ENCODE data around the gene TNS4. TPM values are rescaled to one million over a fixed set of nuclear protein-coding genes. Genes with fewer than 3 reads are reported as not detected.

Gene TNS4
- total RNA-seq, 2 donors from 2014 or later, result 0.89 to 2.5 TPM

GRCh38 chr17:40452921-40453378 is 48.5 kb downstream of the TNS4 start:
- Mint-ChIP-seq H3K27ac (no peak overlapping the region), H3K4me3 (no peak overlapping the region), H3K4me1 (peaks cover 10% of the 10 kb centered on the region), H3K9me3 (no peaks in the 10 kb centered on the region), H3K36me3 (ENCODE audit: low read depth) (peaks cover 36% of the 10 kb centered on the region), H3K27me3 (ENCODE audit: insufficient read depth) (no peaks in the 10 kb centered on the region)
- H3K36me3 ChIP-seq (ENCODE audit: control insufficient read depth, insufficient read depth, low read length), result no peaks in the 10 kb centered on the region
- H3K27ac ChIP-seq (ENCODE audit: low read depth, low read length), result no peak overlapping the region
- no peak for DNase-seq
- no peaks in the 10 kb centered on the region for H3K9me3 ChIP-seq (ENCODE audit: control insufficient read depth, low read length)
- no peak overlapping the region for H3K9ac ChIP-seq (ENCODE audit: extremely low read depth, low read length, poor library complexity, severe bottlenecking)
- no peak overlapping the region for H3K4me3 ChIP-seq (ENCODE audit: low read length)
- peaks cover 3% of the 10 kb centered on the region for H3K4me1 ChIP-seq (ENCODE audit: control insufficient read depth, insufficient read depth, low read length)
- 92 to 98% methylated on average over 7 to 15 of the region's 15 CpGs for WGBS, 2 experiments (ENCODE audit: insufficient coverage in 1 of 2, insufficient read length in 1 of 2)
- no peaks in the 10 kb centered on the region for H3K27me3 ChIP-seq (ENCODE audit: control insufficient read depth, insufficient read depth, low read length, poor library complexity, severe bottlenecking)
- TF ChIP-seq CTCF (conservative IDR thresholded peaks at IDR 0.05), result no peak

- Histone ChIP-seq H3K27ac (ENCODE audit: low read depth, low read length) (no peak overlapping the region), H3K4me1 (ENCODE audit: control insufficient read depth, insufficient read depth, low read length) (no peaks in the 10 kb centered on the region), H3K27me3 (ENCODE audit: control insufficient read depth, insufficient read depth, low read length, poor library complexity, severe bottlenecking) (no peaks in the 10 kb centered on the region), H3K9ac (ENCODE audit: extremely low read depth, low read length, poor library complexity, severe bottlenecking) (no peak overlapping the region), H3K9me3 (ENCODE audit: control insufficient read depth, low read length) (no peaks in the 10 kb centered on the region), H3K36me3 (ENCODE audit: control insufficient read depth, insufficient read depth, low read length) (no peaks in the 10 kb centered on the region), H3K4me3 (ENCODE audit: low read length) (no peak overlapping the region)
- WGBS, 2 experiments (ENCODE audit: insufficient coverage in 1 of 2, insufficient read length in 1 of 2), result 92 to 100% methylated on average over 2 to 7 of the region's 7 CpGs
- Mint-ChIP-seq H3K27me3 (ENCODE audit: insufficient read depth) (no peaks in the 10 kb centered on the region), H3K9me3 (no peaks in the 10 kb centered on the region), H3K36me3 (ENCODE audit: low read depth) (peaks cover 33% of the 10 kb centered on the region), H3K27ac (no peak overlapping the region), H3K4me1 (peaks cover 5% of the 10 kb centered on the region), H3K4me3 (no peak overlapping the region)
- no peak for DNase-seq
- no peak for TF ChIP-seq CTCF (conservative IDR thresholded peaks at IDR 0.05)
Observed at GRCh38 chr17:40452216-40452787, 49.1 kb downstream of the TNS4 start.

- Mint-ChIP-seq H3K27me3 (ENCODE audit: insufficient read depth) (no peaks in the 10 kb centered on the region), H3K9me3 (no peaks in the 10 kb centered on the region), H3K27ac (no peak overlapping the region), H3K4me1 (peaks cover 5% of the 10 kb centered on the region), H3K4me3 (no peak overlapping the region), H3K36me3 (ENCODE audit: low read depth) (peaks cover 29% of the 10 kb centered on the region)
- Histone ChIP-seq H3K4me3 (ENCODE audit: low read length) (no peak overlapping the region), H3K27me3 (ENCODE audit: control insufficient read depth, insufficient read depth, low read length, poor library complexity, severe bottlenecking) (no peaks in the 10 kb centered on the region), H3K36me3 (ENCODE audit: control insufficient read depth, insufficient read depth, low read length) (no peaks in the 10 kb centered on the region), H3K4me1 (ENCODE audit: control insufficient read depth, insufficient read depth, low read length) (no peaks in the 10 kb centered on the region), H3K9ac (ENCODE audit: extremely low read depth, low read length, poor library complexity, severe bottlenecking) (no peak overlapping the region), H3K27ac (ENCODE audit: low read depth, low read length) (no peak overlapping the region), H3K9me3 (ENCODE audit: control insufficient read depth, low read length) (no peaks in the 10 kb centered on the region)
- TF ChIP-seq CTCF (conservative IDR thresholded peaks at IDR 0.05), result no peak
- DNase-seq, result no peak
- 92 to 98% methylated on average over 2 to 6 of the region's 6 CpGs for WGBS, 2 experiments (ENCODE audit: insufficient coverage in 1 of 2, insufficient read length in 1 of 2)
Observed at GRCh38 chr17:40451420-40451819, 50.0 kb downstream of the TNS4 start.

Data from endodermal cell (in vitro differentiated cells).